Nephron (organoid): ENCODE measurements around the gene TIPIN.

Experiments used
- H3K27ac Mint-ChIP-seq, 3 experiments: 2 replicates each; pipeline ENCODE4 v1.8.0; 2020; ENCODE audit warnings: mixed read lengths in 3 of 3, mild to moderate bottlenecking in 2 of 3, moderate library complexity in 1 of 3
- H3K27me3 Mint-ChIP-seq: 2 replicates; pipeline ENCODE4 v1.8.0; 2021; ENCODE audit warnings: low read depth, mild to moderate bottlenecking, moderate library complexity, mixed read lengths
- H3K36me3 Mint-ChIP-seq: 2 replicates; pipeline ENCODE4 v1.8.0; 2020; ENCODE audit warnings: low read depth, mixed read lengths
- H3K4me1 Mint-ChIP-seq: 2 replicates; pipeline ENCODE4 v1.8.0; 2020; ENCODE audit warnings: mixed read lengths
- H3K4me3 Mint-ChIP-seq, 3 experiments: 2 replicates each; pipeline ENCODE4 v1.8.0; 2020; ENCODE audit warnings: mild to moderate bottlenecking in 3 of 3, mixed read lengths in 3 of 3, moderate library complexity in 2 of 3
- H3K9me3 Mint-ChIP-seq: 2 replicates; pipeline ENCODE4 v1.8.0; 2020; ENCODE audit warnings: mixed read lengths
- TF ChIP-seq, protein P1 (sequence below), 3 experiments: fragments of 200-600 bp; sonication (generic); IDR thresholded peaks; one replicate each; pipeline ENCODE4 v1.5.0; 2021; ENCODE audit warnings: antibody characterized with exemption in 3 of 3; ENCODE audit not compliant: unreplicated experiment in 3 of 3

The TIPIN gene

DNA sequence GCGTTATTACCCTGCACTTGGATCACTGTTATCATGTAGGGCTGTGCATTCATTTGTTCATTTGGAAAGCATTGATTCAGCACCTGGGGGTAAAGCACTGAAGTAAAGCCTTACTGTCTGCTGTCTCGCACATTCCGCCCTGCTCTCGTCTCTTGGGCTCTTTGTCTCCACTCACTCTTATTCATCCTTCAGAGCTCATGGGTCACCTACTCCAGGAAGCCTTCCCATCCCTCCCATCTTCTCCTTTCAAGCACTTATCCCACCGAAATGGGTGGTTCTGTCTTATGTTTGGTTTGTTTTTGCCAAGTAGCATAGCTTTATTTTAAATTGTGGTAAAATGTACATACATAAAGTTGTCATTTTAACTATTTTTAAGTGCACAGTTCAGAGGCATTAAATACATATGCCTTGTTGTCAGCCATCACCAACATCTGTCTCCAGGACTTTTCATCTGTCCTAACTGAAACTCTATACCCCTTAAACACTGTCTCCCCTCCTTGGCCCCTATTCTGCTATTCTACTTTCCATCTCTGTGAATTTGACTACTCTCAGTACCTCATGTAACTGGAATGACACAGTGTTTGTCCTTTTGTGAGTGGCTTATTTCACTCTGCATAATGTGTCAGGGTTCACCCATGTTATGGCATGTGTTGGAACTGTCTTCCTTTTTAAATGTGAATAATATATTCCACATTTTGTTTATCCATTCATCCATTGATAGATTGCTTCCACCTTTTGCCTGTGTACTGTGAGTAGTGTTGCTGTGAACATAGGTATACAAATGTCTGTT is 53.8 kb downstream of the TIPIN start:
- peaks cover 44% of the 10 kb centered on the region for H3K36me3 Mint-ChIP-seq
- H3K9me3 Mint-ChIP-seq = no peaks in the 10 kb centered on the region
- H3K4me1 Mint-ChIP-seq = peaks cover 18% of the 10 kb centered on the region
- H3K27me3 Mint-ChIP-seq = peaks cover 7% of the 10 kb centered on the region
- H3K4me3 Mint-ChIP-seq = no peak overlapping the region
- TF ChIP-seq, protein P1, sequence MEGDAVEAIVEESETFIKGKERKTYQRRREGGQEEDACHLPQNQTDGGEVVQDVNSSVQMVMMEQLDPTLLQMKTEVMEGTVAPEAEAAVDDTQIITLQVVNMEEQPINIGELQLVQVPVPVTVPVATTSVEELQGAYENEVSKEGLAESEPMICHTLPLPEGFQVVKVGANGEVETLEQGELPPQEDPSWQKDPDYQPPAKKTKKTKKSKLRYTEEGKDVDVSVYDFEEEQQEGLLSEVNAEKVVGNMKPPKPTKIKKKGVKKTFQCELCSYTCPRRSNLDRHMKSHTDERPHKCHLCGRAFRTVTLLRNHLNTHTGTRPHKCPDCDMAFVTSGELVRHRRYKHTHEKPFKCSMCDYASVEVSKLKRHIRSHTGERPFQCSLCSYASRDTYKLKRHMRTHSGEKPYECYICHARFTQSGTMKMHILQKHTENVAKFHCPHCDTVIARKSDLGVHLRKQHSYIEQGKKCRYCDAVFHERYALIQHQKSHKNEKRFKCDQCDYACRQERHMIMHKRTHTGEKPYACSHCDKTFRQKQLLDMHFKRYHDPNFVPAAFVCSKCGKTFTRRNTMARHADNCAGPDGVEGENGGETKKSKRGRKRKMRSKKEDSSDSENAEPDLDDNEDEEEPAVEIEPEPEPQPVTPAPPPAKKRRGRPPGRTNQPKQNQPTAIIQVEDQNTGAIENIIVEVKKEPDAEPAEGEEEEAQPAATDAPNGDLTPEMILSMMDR (IDR thresholded peaks at IDR 0.05; ENCODE audit: unreplicated experiment in 3 of 3) = no peak
- no peak overlapping the region for H3K27ac Mint-ChIP-seq

DNA sequence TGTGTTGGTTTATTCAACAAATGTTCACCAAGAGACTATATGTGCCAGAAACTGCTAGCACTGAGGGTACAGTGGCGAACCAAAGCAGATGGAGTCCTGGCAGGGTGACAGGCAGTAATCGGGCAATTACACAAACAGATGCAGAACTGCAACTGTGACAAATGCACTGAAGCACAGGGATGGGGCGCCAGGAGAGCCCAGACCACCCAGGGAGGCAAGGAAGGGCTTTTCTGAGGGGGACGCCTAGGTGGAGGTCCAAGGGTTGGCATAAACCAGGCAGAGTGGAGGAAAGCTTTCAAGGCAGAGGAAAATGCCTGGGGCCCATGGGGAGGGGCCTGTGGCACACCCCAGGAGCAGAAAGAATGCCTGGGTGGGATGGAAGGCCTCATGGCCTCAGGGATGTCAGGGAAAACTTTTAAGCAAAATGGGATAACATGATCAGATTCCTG is 57.7 kb downstream of the TIPIN start:
- Mint-ChIP-seq H3K4me1 (peaks cover 35% of the 10 kb centered on the region), H3K4me3 (no peak overlapping the region), H3K36me3 (peaks cover 33% of the 10 kb centered on the region), H3K27ac (peak overlapping the region in 1 of 3 experiments; percentile 53), H3K27me3 (peaks cover 7% of the 10 kb centered on the region), H3K9me3 (no peaks in the 10 kb centered on the region)
- TF ChIP-seq, protein P1 (IDR thresholded peaks at IDR 0.05; ENCODE audit: unreplicated experiment in 3 of 3) = no peak

- H3K27ac Mint-ChIP-seq = no peak overlapping the region
- TF ChIP-seq, protein P1 (IDR thresholded peaks at IDR 0.05; ENCODE audit: unreplicated experiment in 3 of 3) = no peak
- no peaks in the 10 kb centered on the region for H3K9me3 Mint-ChIP-seq
- H3K36me3 Mint-ChIP-seq = peaks cover 27% of the 10 kb centered on the region
- peaks cover 37% of the 10 kb centered on the region for H3K4me1 Mint-ChIP-seq
- H3K27me3 Mint-ChIP-seq = peaks cover 4% of the 10 kb centered on the region
- H3K4me3 Mint-ChIP-seq = peak overlapping the region in 1 of 3 experiments; percentile 93
Observed at GRCh38 chr15:66296186-66296585, 60.3 kb downstream of the TIPIN start.

DNA sequence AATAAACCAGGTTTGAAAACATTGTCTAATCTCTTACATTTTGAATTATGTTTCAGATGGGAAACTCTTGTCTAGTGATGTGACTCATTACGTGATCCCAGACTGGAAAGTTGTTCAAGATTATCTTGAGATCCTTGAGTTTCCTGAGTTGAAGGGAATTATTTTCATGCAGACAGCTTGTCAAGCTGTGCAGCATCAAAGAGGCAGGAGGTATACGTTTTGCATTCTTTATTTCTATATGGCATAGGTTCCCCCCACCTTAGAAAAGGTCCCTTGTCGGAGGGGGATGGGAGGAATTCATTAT is 61.6 kb downstream of the TIPIN start:
- Mint-ChIP-seq H3K4me1 (peaks cover 37% of the 10 kb centered on the region), H3K4me3 (peak overlapping the region; percentile 84 to 94 (median 93))
- TF ChIP-seq, protein P1 (IDR thresholded peaks at IDR 0.05; ENCODE audit: unreplicated experiment in 3 of 3) = no peak

GRCh38 chr15:66294157-66294931 is 62.1 kb downstream of the TIPIN start:
- Mint-ChIP-seq H3K27me3 (peaks cover 4% of the 10 kb centered on the region), H3K4me3 (peak overlapping the region; percentile 84 to 94 (median 93)), H3K27ac (peak overlapping the region; percentile 98), H3K9me3 (no peaks in the 10 kb centered on the region), H3K36me3 (peaks cover 17% of the 10 kb centered on the region), H3K4me1 (peaks cover 37% of the 10 kb centered on the region)
- TF ChIP-seq, protein P1 (IDR thresholded peaks at IDR 0.05; ENCODE audit: unreplicated experiment in 3 of 3) = no peak

More for the DNA sequence above, 61.6 kb downstream of the TIPIN start:
- peaks cover 20% of the 10 kb centered on the region for H3K36me3 Mint-ChIP-seq
- no peaks in the 10 kb centered on the region for H3K9me3 Mint-ChIP-seq
- H3K27me3 Mint-ChIP-seq = peaks cover 4% of the 10 kb centered on the region
- peak overlapping the region; percentile 98 for H3K27ac Mint-ChIP-seq
